H1 (cell line): ENCODE results near the gene CPED1. TPM values are rescaled to one million over a fixed set of nuclear protein-coding genes. Genes with fewer than 3 reads are reported as not detected.
A peak's percentile ranks its signal among the peaks of the same experiment; 100 is the strongest.

Source experiments
- CTCF ChIA-PET: fragments of 300-600 bp; sonication (Branson Sonifier 250); formaldehyde crosslinking; loops from one replicate; lab custom pipeline; 2021; ENCODE audit not compliant: partially characterized antibody; lab: Charles Lee
- POLR2A ChIA-PET: fragments of 300-600 bp; sonication (Branson Sonifier 250); formaldehyde crosslinking; loops from one replicate; lab custom pipeline; 2021; ENCODE audit warnings: inconsistent platforms; ENCODE audit not compliant: partially characterized antibody; lab: Charles Lee
- DNase-seq, 2 experiments: peaks; one replicate each; pipeline versions ENCODE4 v3.0.0 to v3.0.0-alpha.2; 2010 to 2022; ENCODE audit warnings: low spot score in 2 of 2, low read depth in 1 of 2, mixed read lengths in 1 of 2
- FAIRE-seq: peaks from 2 replicates; lab custom pipeline; 2011; peaks lifted over from hg19 to GRCh38; lab: Jason Lieb, UNC
- H2AFZ ChIP-seq: 2 replicates; pipeline ENCODE4 v1.8.1; 2012; ENCODE audit warnings: low read length, inconsistent platforms
- H2AK5ac ChIP-seq: 2 replicates; pipeline ENCODE4 v1.6.1; 2013; ENCODE audit warnings: low read depth, low read length
- H2BK120ac ChIP-seq: replicated peaks from 2 replicates; pipeline ENCODE3; 2013; ENCODE audit warnings: low read depth, low read length, inconsistent platforms
- H2BK12ac ChIP-seq: 2 replicates; pipeline ENCODE4 v1.6.1; 2013; ENCODE audit warnings: low read depth, low read length
- H2BK15ac ChIP-seq: 2 replicates; pipeline ENCODE4 v1.6.1; 2013; ENCODE audit warnings: low read length
- H2BK20ac ChIP-seq: 2 replicates; pipeline ENCODE4 v1.6.1; 2013; ENCODE audit warnings: low read length
- H2BK5ac ChIP-seq: 2 replicates; pipeline ENCODE4 v1.6.1; 2013; ENCODE audit warnings: low read depth, low read length
- H3K14ac ChIP-seq: 2 replicates; pipeline ENCODE4 v1.6.1; 2013; ENCODE audit warnings: inconsistent platforms; ENCODE audit not compliant: insufficient read length
- H3K18ac ChIP-seq: 2 replicates; pipeline ENCODE4 v1.6.1; 2013; ENCODE audit warnings: low read length; ENCODE audit errors: extremely low read depth
- H3K23ac ChIP-seq: 2 replicates; pipeline ENCODE4 v1.6.1; 2013; ENCODE audit warnings: inconsistent platforms; ENCODE audit not compliant: insufficient read length
- H3K23me2 ChIP-seq: 2 replicates; pipeline ENCODE4 v1.6.1; 2013; ENCODE audit warnings: low read depth, low read length
- H3K27ac ChIP-seq: 2 replicates; pipeline ENCODE4 v1.6.1; 2011; ENCODE audit warnings: low read depth, low read length, inconsistent platforms
- H3K27me3 ChIP-seq, 4 experiments: replicated peaks in 1 of 4; 1 replicate in 1 of 4; 2 replicates in 3 of 4; pipeline versions ENCODE4 v1.6.1 to v1.8.1; 2011 to 2013; ENCODE audit warnings: low read length in 3 of 4, mild to moderate bottlenecking in 3 of 4, inconsistent platforms in 2 of 4, mixed read lengths in 2 of 4, moderate library complexity in 1 of 4; ENCODE audit not compliant: control insufficient read depth in 3 of 4, insufficient read depth in 3 of 4; ENCODE audit errors: extremely low read depth in 1 of 4
- H3K36me3 ChIP-seq, 4 experiments: 2 replicates each; pipeline versions ENCODE4 v1.6.1 to v1.8.1; 2011 to 2013; ENCODE audit warnings: mild to moderate bottlenecking in 4 of 4, low read length in 3 of 4, moderate library complexity in 2 of 4, control low read depth in 1 of 4, inconsistent platforms in 1 of 4; ENCODE audit not compliant: insufficient read depth in 4 of 4, control insufficient read depth in 2 of 4
- H3K4ac ChIP-seq: replicated peaks from 2 replicates; pipeline ENCODE3; 2013; ENCODE audit warnings: low read length, low read depth, mixed read lengths, inconsistent platforms; ENCODE audit not compliant: insufficient read length
- H3K4me1 ChIP-seq, 4 experiments: replicated peaks in 1 of 4; 1 replicate in 1 of 4; 2 replicates in 3 of 4; pipeline versions ENCODE4 v1.6.1 to v1.8.1; 2011 to 2013; ENCODE audit warnings: low read length in 3 of 4, inconsistent platforms in 2 of 4, mixed read lengths in 1 of 4; ENCODE audit not compliant: insufficient read depth in 4 of 4, control insufficient read depth in 3 of 4
- H3K4me2 ChIP-seq, 2 experiments: 2 replicates each; pipeline versions ENCODE4 v1.6.1 to v1.8.1; 2011 to 2013; ENCODE audit warnings: low read depth in 2 of 2, low read length in 2 of 2, control low read depth in 1 of 2, inconsistent platforms in 1 of 2, mild to moderate bottlenecking in 1 of 2; ENCODE audit not compliant: insufficient read depth in 1 of 2
- H3K4me3 ChIP-seq, 4 experiments: fragments of 200-600, 300-600 bp in 1 of 4; sonication (generic), shearing (Covaris generic), sonication (Bioruptor Twin) in 1 of 4; 2 replicates each; pipeline versions ENCODE4 v1.5.1 to v1.8.1; 2011 to 2016; ENCODE audit warnings: low read length in 4 of 4, low read depth in 3 of 4, control low read depth in 2 of 4, inconsistent platforms in 2 of 4, mild to moderate bottlenecking in 2 of 4, mixed read lengths in 1 of 4, moderate library complexity in 1 of 4; ENCODE audit not compliant: insufficient read depth in 2 of 4; ENCODE audit errors: extremely low read depth in 1 of 4
- H3K56ac ChIP-seq: replicated peaks from 2 replicates; pipeline ENCODE3; 2013; ENCODE audit warnings: low read depth, mild to moderate bottlenecking, mixed read lengths, low read length, inconsistent platforms; ENCODE audit not compliant: insufficient read length
- H3K79me1 ChIP-seq: 2 replicates; pipeline ENCODE4 v1.6.1; 2013; ENCODE audit warnings: low read depth, low read length, control low read depth
- H3K79me2 ChIP-seq, 2 experiments: 2 replicates each; pipeline versions ENCODE4 v1.6.1 to v1.8.1; 2012 to 2013; ENCODE audit warnings: low read length in 2 of 2, mild to moderate bottlenecking in 2 of 2, inconsistent platforms in 1 of 2; ENCODE audit not compliant: insufficient read depth in 2 of 2, control insufficient read depth in 1 of 2
- H3K9ac ChIP-seq, 4 experiments: replicated peaks in 1 of 4; 1 replicate in 1 of 4; 2 replicates in 3 of 4; pipeline versions ENCODE4 v1.6.1 to v1.8.1; 2011 to 2013; ENCODE audit warnings: low read depth in 3 of 4, low read length in 3 of 4, control low read depth in 2 of 4, mild to moderate bottlenecking in 2 of 4, moderate library complexity in 2 of 4, inconsistent platforms in 1 of 4; ENCODE audit errors: extremely low read depth in 1 of 4
- H3K9me3 ChIP-seq, 2 experiments: 2 replicates each; pipeline versions ENCODE4 v1.6.1 to v1.8.1; 2012 to 2013; ENCODE audit warnings: mild to moderate bottlenecking in 2 of 2, moderate library complexity in 2 of 2, control low read depth in 1 of 2, inconsistent platforms in 1 of 2, low read depth in 1 of 2, low read length in 1 of 2, mixed read lengths in 1 of 2; ENCODE audit not compliant: insufficient read depth in 2 of 2
- H4K20me1 ChIP-seq, 2 experiments: replicated peaks in 1 of 2; 2 replicates each; pipeline versions ENCODE3 to v1.8.1; 2011 to 2013; ENCODE audit warnings: inconsistent platforms in 2 of 2, low read length in 2 of 2, mild to moderate bottlenecking in 1 of 2; ENCODE audit not compliant: insufficient read depth in 2 of 2, control insufficient read depth in 1 of 2
- H4K5ac ChIP-seq: 2 replicates; pipeline ENCODE4 v1.6.1; 2013; ENCODE audit warnings: low read length, low read depth, mixed read lengths, inconsistent platforms; ENCODE audit not compliant: insufficient read length
- H4K8ac ChIP-seq: 2 replicates; pipeline ENCODE4 v1.8.0; 2013; ENCODE audit warnings: mild to moderate bottlenecking, moderate library complexity, low read length, inconsistent platforms; ENCODE audit not compliant: insufficient read depth; ENCODE audit errors: extremely low read depth
- H4K91ac ChIP-seq: replicated peaks from 2 replicates; pipeline ENCODE3; 2013; ENCODE audit warnings: low read length, mixed read lengths, inconsistent platforms; ENCODE audit not compliant: insufficient read length
- KDM1A ChIP-seq: fragments of 200-600, 300-600 bp; sonication (generic); IDR thresholded peaks from 2 replicates; pipeline ENCODE4 v1.7.1; 2016; ENCODE audit warnings: mild to moderate bottlenecking, low read length, borderline replicate concordance
- NRF1 ChIP-seq: IDR thresholded peaks from 2 replicates; pipeline ENCODE4 v1.6.1; 2011; ENCODE audit warnings: mild to moderate bottlenecking, low read depth, low read length, improper control_type of control experiment
- RAD21 ChIP-seq, 2 experiments: IDR thresholded peaks in 1 of 2; conservative IDR thresholded peaks in 1 of 2; 2 replicates each; pipeline ENCODE4 v1.6.1; 2011; ENCODE audit warnings: low read depth in 2 of 2, low read length in 2 of 2, improper control_type of control experiment in 1 of 2, inconsistent platforms in 1 of 2, mild to moderate bottlenecking in 1 of 2, moderate library complexity in 1 of 2
- SIRT6 ChIP-seq: IDR thresholded peaks from one replicate; pipeline ENCODE4 v1.7.1; 2012; ENCODE audit warnings: low read length, inconsistent platforms
- WGBS, 2 experiments: shearing (Covaris generic) in 1 of 2; methylation state at CpG; one replicate each; pipeline versions ENCODE4 v1.1.6 to v1.1.7; 2013 to 2015; ENCODE audit warnings: low lambda C conversion rate in 2 of 2, mixed read lengths in 2 of 2, inconsistent platforms in 1 of 2, low coverage in 1 of 2, missing lambda C conversion rate in 1 of 2; ENCODE audit not compliant: insufficient replicate concordance in 2 of 2, insufficient coverage in 1 of 2, insufficient read length in 1 of 2; ENCODE audit errors: extremely low coverage in 1 of 2, missing lambda C conversion rate in 1 of 2; 5-methylcytosine and 5-hydroxymethylcytosine counted together
- polyA plus RNA-seq, 7 experiments: library from polyadenylated mRNA; depleted of rRNA in 3 of 7; stranded (reverse) in 5 of 7; unstranded in 2 of 7; fragments of >200 nt in 5 of 7; fragments of 200-250 nt in 2 of 7; gene quantifications; 1 replicate in 5 of 7; 2 replicates in 1 of 7; 4 replicates in 1 of 7; pipeline versions ENCODE4 v1.2.1 to v1.2.3, GENCODE V29; 2011 to 2013; ENCODE audit warnings: missing spikeins in 2 of 7, mixed read lengths in 2 of 7
- total RNA-seq: library from RNA; stranded (reverse); fragmentation: NEBNext Ultra II Directional; extraction: Animal tissue kit (Norgen Biotek cat#: 25700); gene quantifications from 2 replicates; pipeline ENCODE4 v1.2.1, GENCODE V29; 2021

Gene CPED1
- total and polyA plus RNA-seq, 2 of the 8 experiments (the other 6 are each of a cell fraction or from before 2014, with no cell fraction given): 0.08 to 0.39 TPM

DNA sequence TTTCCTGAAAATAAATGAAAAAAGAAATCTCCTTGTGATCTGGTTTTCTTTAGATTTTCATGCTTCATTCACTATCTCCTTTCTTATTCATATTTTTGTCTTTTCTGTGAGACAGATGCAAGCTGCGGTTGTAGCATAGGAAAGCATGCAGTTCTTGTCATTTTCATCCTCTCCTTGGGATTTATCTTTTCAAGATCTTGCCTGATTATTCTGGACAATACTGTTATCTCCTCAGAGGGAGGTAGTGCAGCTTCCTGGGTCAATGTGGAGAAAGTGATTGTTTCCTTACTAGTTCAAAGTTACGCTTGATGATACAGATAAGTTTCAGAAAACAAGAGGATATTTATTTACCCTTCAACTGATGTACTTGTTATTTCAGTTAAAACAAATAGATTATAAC lies 114.6 kb downstream of the CPED1 start:
- 79% methylated on average over 2 of the region's 2 CpGs; no CpG with 5 or more reads in 1 of the 2 experiments for WGBS, 2 experiments
- no peak overlapping the region for H4K8ac ChIP-seq
- no peak overlapping the region for H2BK5ac ChIP-seq
- H4K91ac ChIP-seq: no peak overlapping the region
- FAIRE-seq: no peak
- no peaks in the 10 kb centered on the region for H4K20me1 ChIP-seq
- H3K14ac ChIP-seq: no peak overlapping the region
- TF ChIP-seq SIRT6 (no peak), KDM1A (no peak), NRF1 (no peak), RAD21 (IDR thresholded peaks at IDR 0.05 in 1 of 2, conservative IDR thresholded peaks at IDR 0.05 in 1 of 2; ENCODE audit: low read depth in 2 of 2, low read length in 2 of 2) (no peak)
- H2BK20ac ChIP-seq: no peak overlapping the region
- no peak overlapping the region for H2BK120ac ChIP-seq
- no peaks in the 10 kb centered on the region for H3K79me2 ChIP-seq
- CTCF ChIA-PET: interaction anchor here (0.8 to 7.6 kb wide), 3 partner anchors 12 to 283 kb away, joined by 3 to 86 read pairs (median 4); partner anchors contain the start of gene CPED1
- no peak overlapping the region for H3K4ac ChIP-seq
- no peak overlapping the region; the same call in 1 of the 2 replicates for H2BK12ac ChIP-seq
- no peak overlapping the region for H3K9ac ChIP-seq
- H2AK5ac ChIP-seq: no peak overlapping the region
- H3K4me2 ChIP-seq: peak overlapping the region in 1 of 2 experiments; percentile 38; a peak in 1 of 4 replicates
- no peak overlapping the region for H3K18ac ChIP-seq
- no peak for DNase-seq
- H3K27me3 ChIP-seq: no peaks in the 10 kb centered on the region
- peak overlapping the region; percentile 36; the same call in 1 of the 2 replicates for H2AFZ ChIP-seq
- H3K56ac ChIP-seq: no peak overlapping the region
- no peak overlapping the region for H3K23ac ChIP-seq
- no peak overlapping the region for H3K27ac ChIP-seq
- H4K5ac ChIP-seq: no peak overlapping the region
- no peaks in the 10 kb centered on the region for H3K79me1 ChIP-seq
- H3K36me3 ChIP-seq: no peaks in the 10 kb centered on the region
- no peak overlapping the region for H2BK15ac ChIP-seq
- POLR2A ChIA-PET: interaction anchor here (0.7 to 1.2 kb wide), 4 partner anchors 11 to 1651 kb away, joined by 3 to 4 read pairs (median 4); no protein-coding TSS in a partner anchor
- no peak overlapping the region; a peak in 1 of 8 replicates for H3K4me3 ChIP-seq
- no peaks in the 10 kb centered on the region for H3K23me2 ChIP-seq
- peaks cover 3 to 18% (median 6%) of the 10 kb centered on the region in 4 experiments; a peak in 5 of 7 replicates for H3K4me1 ChIP-seq
- H3K9me3 ChIP-seq: no peaks in the 10 kb centered on the region
